Right kidney (tissue), 1 donor: ENCODE measurements around the gene PARP15.
A peak's percentile ranks its signal among the peaks of the same experiment; 100 is the strongest.
"Not testable (repeated sequence)": the region's sequence is repeated elsewhere in the genome, so short reads cannot be mapped to it uniquely, and the experiment has no call there.

Source experiments
- DNase-seq: peaks from one replicate; pipeline ENCODE4 v3.0.0-alpha.2; 2016

PARP15 gene

DNA sequence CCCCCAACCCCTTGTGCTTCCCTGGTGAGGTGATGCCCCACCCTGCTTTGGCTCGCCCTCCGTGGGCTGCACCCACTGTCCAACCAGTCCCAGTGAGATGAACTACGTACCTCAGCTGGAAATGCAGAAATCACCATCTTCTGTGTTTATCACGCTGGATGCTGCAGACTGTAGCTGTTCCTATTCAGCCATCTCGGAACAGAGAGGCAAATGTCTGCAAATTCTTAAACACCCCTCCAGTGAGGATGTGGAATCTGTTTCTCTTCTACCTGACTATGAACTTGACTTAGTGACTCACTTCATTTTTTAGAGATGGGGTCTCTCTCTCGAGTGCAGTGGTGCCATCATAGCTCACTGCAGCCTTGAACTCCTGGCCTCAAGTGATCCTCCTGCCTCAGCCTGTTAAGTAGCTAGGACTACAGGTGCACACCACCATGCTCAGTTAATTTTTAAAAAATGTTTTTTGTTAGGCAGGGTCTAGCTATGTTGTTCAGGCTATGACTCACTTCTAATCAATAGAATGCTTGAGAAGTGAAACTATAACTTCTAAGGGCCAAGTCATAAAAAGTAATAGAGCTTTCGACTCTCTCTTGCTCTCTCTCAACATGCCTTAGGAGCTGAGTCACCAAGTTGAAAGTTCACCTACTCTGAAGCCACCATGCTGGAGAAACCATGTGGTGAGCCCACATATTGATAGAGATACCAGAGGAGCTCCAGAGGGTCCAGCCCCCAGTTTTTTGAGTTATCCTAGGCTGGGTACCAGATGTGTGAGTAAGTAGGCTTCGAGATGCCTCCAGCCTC is 91.7 kb downstream of the PARP15 start:
- DNase-seq = no peak

GRCh38 chr3:122671553-122671952 is 94.1 kb downstream of the PARP15 start:
- DNase-seq = no peak

- DNase-seq = no peak
Measured at GRCh38 chr3:122674339-122674738, 96.9 kb downstream of the PARP15 start.

DNA sequence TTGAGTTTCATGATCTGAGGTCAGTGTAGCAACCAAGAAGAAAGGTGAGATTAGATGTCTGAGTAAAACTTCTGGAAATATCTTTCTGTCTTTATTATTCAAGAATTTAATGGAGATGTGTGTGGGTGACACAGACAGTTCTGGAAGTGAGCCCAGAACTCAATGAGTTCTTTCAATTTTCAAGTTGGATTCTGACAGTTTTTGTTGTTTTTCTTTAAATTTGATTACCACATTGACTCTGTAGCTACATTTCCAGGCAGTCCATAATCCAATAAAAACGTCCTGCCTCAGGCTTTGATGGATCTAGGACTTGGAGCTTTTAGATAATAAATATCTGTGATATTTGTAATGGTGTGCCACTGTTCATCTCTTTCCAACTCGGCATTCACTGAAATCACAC is 99.3 kb downstream of the PARP15 start:
- no peak for DNase-seq

GRCh38 chr3:122677216-122677615 is 99.8 kb downstream of the PARP15 start:
- DNase-seq = no peak

- no peak for DNase-seq
Measured at GRCh38 chr3:122678506-122678905, 101.1 kb downstream of the PARP15 start.

GRCh38 chr3:122679085-122679881 is 101.8 kb downstream of the PARP15 start:
- DNase-seq = peak; percentile 82

GRCh38 chr3:122679882-122680474 is 102.5 kb downstream of the PARP15 start:
- DNase-seq = no peak

GRCh38 chr3:122680475-122681283 is 103.2 kb downstream of the PARP15 start, which contains the start of gene PARP14:
PARP14 (plus strand) TSS chr3:122680839; CDS start chr3:122680884, 45 bp downstream.
- DNase-seq = peak; percentile 93

DNA sequence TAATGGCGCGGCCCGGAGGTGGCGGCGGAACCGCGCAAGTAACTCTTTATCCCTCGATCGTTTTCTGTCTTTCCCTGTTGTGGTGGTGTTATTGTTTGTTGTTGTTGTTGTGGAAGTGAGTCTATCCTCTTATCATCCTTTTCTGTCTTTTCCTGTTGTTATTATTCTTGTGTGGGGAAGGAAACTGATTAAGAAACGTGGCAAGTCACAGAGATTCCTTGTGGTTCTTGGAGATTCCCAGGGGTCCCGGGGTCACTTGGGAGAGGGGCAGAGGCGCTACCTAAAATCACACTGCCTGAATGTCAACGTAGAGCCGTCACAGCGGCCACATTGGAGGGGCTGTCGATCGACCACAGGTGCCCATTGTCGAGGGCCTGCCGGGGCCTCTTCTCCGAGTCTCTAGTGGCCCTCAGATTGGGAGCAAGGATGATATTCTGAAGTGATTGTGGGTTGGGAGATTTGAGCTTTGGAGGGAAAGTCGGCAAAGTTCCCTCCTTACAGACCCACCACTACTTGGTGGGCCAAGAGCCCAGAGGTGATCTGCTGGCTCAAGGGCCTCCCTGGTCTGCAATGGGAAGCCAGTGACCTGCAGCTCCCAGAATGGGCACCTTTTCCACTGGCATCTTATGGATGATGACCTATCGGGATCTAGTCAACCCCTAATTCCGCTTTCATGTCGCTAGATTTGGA is 104.0 kb downstream of the PARP15 start:
- peak; percentile 61 for DNase-seq

GRCh38 chr3:122681974-122682409 is 104.5 kb downstream of the PARP15 start:
- no peak for DNase-seq

- DNase-seq = not testable (repeated sequence)
Measured at GRCh38 chr3:122682778-122683411, 105.4 kb downstream of the PARP15 start.

DNA sequence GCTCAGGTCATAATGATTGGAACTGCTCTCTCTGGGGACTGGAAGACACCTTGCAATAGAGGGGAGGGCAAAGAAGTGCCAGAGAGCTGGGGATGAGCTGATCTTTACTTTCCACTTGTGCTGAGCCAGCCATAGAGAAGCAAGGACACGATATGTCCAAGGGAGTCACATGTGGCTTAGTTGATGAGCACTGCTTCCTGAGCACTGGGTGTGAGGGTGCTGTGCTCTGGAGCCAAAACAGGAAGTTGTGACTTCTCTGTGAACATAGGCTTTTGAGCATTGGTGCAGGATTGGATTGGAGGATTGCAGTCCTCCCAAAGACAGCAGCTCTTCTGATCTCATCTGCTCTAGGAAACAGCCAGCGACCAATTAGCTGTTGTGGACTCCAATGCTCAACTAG is 109.8 kb downstream of the PARP15 start:
- DNase-seq = no peak
